Endothelial cell of umbilical vein (primary cell): ENCODE measurements around the gene GRIA1. TPM values are rescaled to one million over a fixed set of nuclear protein-coding genes. Genes with fewer than 3 reads are reported as not detected.

Experiments used
- BruUV-seq: library from RNA; stranded (reverse); fragments of 400-500 nt; replicated peaks from 2 replicates; lab custom pipeline; 2021; lab: Mats Ljungman, UMichigan
- CTCF ChIA-PET: fragments of 300-600, 350-600 bp; sonication (Branson Sonifier 250); formaldehyde crosslinking; loops from one replicate; lab custom pipeline; 2021; ENCODE audit warnings: antibody characterized with exemption, inconsistent platforms; lab: Charles Lee
- POLR2A ChIA-PET: fragments of 300-600, 350-600 bp; sonication (Branson Sonifier 250); formaldehyde crosslinking; loops from one replicate; lab custom pipeline; 2021; ENCODE audit warnings: antibody characterized with exemption, inconsistent platforms; lab: Charles Lee
- DNase-seq: peaks from one replicate; pipeline ENCODE4 v3.0.0-alpha.2; 2011; ENCODE audit warnings: low read depth, low spot score
- FAIRE-seq: peaks from 2 replicates; lab custom pipeline; 2011; peaks lifted over from hg19 to GRCh38; lab: Jason Lieb, UNC
- H2AFZ ChIP-seq: 2 replicates; pipeline ENCODE4 v1.6.0; 2012; ENCODE audit warnings: low read depth, low read length, control low read depth, inconsistent platforms
- H3K27ac ChIP-seq: 2 replicates; pipeline ENCODE4 v1.5.1; 2011; ENCODE audit warnings: low read depth, mild to moderate bottlenecking, control low read depth, low read length, moderate library complexity; ENCODE audit not compliant: insufficient read depth
- H3K27me3 ChIP-seq, 2 experiments: 2 replicates each; pipeline versions ENCODE4 v1.6.0 to v1.6.1; 2011; ENCODE audit warnings: low read length in 2 of 2, mixed read lengths in 1 of 2; ENCODE audit not compliant: control insufficient read depth in 2 of 2, insufficient read depth in 2 of 2
- H3K36me3 ChIP-seq, 2 experiments: 2 replicates in 1 of 2; 3 replicates in 1 of 2; pipeline ENCODE4 v1.5.1; 2011; ENCODE audit warnings: low read length in 2 of 2, mild to moderate bottlenecking in 1 of 2, moderate library complexity in 1 of 2; ENCODE audit not compliant: control insufficient read depth in 2 of 2, insufficient read depth in 2 of 2; ENCODE audit errors: extremely low read depth in 1 of 2
- H3K4me1 ChIP-seq: 3 replicates; pipeline ENCODE4 v1.5.1; 2011; ENCODE audit warnings: mild to moderate bottlenecking, low read length; ENCODE audit not compliant: control insufficient read depth, insufficient read depth; ENCODE audit errors: extremely low read depth
- H3K4me2 ChIP-seq: 2 replicates; pipeline ENCODE4 v1.6.1; 2011; ENCODE audit warnings: low read length, control low read depth, mixed read lengths; ENCODE audit not compliant: insufficient read depth
- H3K4me3 ChIP-seq, 3 experiments: fragments of 200-600 bp in 1 of 3; sonication (generic), shearing (Covaris generic) in 1 of 3; replicated peaks in 1 of 3; 2 replicates each; pipeline ENCODE4 v1.5.1; 2011 to 2016; ENCODE audit warnings: control low read depth in 3 of 3, low read length in 3 of 3, mild to moderate bottlenecking in 2 of 3, inconsistent platforms in 1 of 3, low read depth in 1 of 3, moderate library complexity in 1 of 3; ENCODE audit not compliant: insufficient read depth in 1 of 3
- H3K79me2 ChIP-seq: 2 replicates; pipeline ENCODE4 v1.6.0; 2012; ENCODE audit warnings: low read length, inconsistent platforms; ENCODE audit not compliant: control insufficient read depth, insufficient read depth
- H3K9ac ChIP-seq: replicated peaks from 2 replicates; pipeline ENCODE3; 2011; ENCODE audit warnings: low read length, control low read depth; ENCODE audit not compliant: insufficient read depth; ENCODE audit errors: extremely low read depth
- H3K9me1 ChIP-seq: replicated peaks from 3 replicates; pipeline ENCODE4 v1.6.0; 2011; ENCODE audit warnings: mild to moderate bottlenecking, low read length; ENCODE audit not compliant: control insufficient read depth, insufficient read depth; ENCODE audit errors: extremely low read depth
- H3K9me3 ChIP-seq: replicated peaks from 2 replicates; pipeline ENCODE4 v1.5.1; 2012; ENCODE audit warnings: low read length, inconsistent platforms; ENCODE audit not compliant: control insufficient read depth, insufficient read depth
- H4K20me1 ChIP-seq: replicated peaks from 2 replicates; pipeline ENCODE3; 2011; ENCODE audit warnings: mild to moderate bottlenecking, low read length; ENCODE audit not compliant: control insufficient read depth, insufficient read depth; ENCODE audit errors: extremely low read depth
- CTCF ChIP-seq, 2 donors: IDR thresholded peaks; 1 replicate in 1 of 2; 2 replicates in 1 of 2; pipeline ENCODE4 v1.5.1; 2011; ENCODE audit warnings: low read length in 2 of 2, mild to moderate bottlenecking in 2 of 2, moderate library complexity in 2 of 2, control low read depth in 1 of 2, inconsistent platforms in 1 of 2, low read depth in 1 of 2; ENCODE audit not compliant: insufficient read depth in 1 of 2; ENCODE audit errors: extremely low read depth in 1 of 2
- EZH2 ChIP-seq: IDR thresholded peaks from 2 replicates; pipeline ENCODE4 v1.6.1; 2012; ENCODE audit warnings: borderline replicate concordance, low read depth, mild to moderate bottlenecking, moderate library complexity, low read length, inconsistent platforms; ENCODE audit not compliant: severe bottlenecking
- FOS ChIP-seq: IDR thresholded peaks from 2 replicates; pipeline ENCODE4 v1.6.1; 2011; ENCODE audit warnings: mild to moderate bottlenecking, low read length, moderate library complexity, borderline replicate concordance; ENCODE audit not compliant: insufficient read depth
- GATA2 ChIP-seq: IDR thresholded peaks from 2 replicates; pipeline ENCODE4 v1.7.0; 2011; ENCODE audit warnings: low read depth, mild to moderate bottlenecking, moderate library complexity, mixed read lengths, low read length; ENCODE audit not compliant: insufficient read length, insufficient read depth
- JUN ChIP-seq: IDR thresholded peaks from 2 replicates; pipeline ENCODE4 v1.6.1; 2011; ENCODE audit warnings: borderline replicate concordance, low read depth; ENCODE audit not compliant: insufficient read length, insufficient read depth
- MAX ChIP-seq: IDR thresholded peaks from 2 replicates; pipeline ENCODE4 v1.6.1; 2011; ENCODE audit not compliant: insufficient read depth, insufficient read length
- MYC ChIP-seq: IDR thresholded peaks from one replicate; pipeline ENCODE4 v1.6.1; 2011; ENCODE audit warnings: mild to moderate bottlenecking, low read depth, low read length
- POLR2A ChIP-seq: IDR thresholded peaks from 2 replicates; pipeline ENCODE4 v1.6.1; 2012; ENCODE audit warnings: low read depth, mild to moderate bottlenecking, control low read depth, low read length
- POLR2AphosphoS5 ChIP-seq: IDR thresholded peaks from 2 replicates; pipeline ENCODE4 v1.6.1; 2012; ENCODE audit warnings: low read depth, mild to moderate bottlenecking, control low read depth, low read length, moderate library complexity; ENCODE audit not compliant: insufficient read depth
- dilution Hi-C: fragments of 300-500 bp; cut with MboI; formaldehyde crosslinking; loops from one replicate; pipeline ENCODE4 v1.15.0; 2019; ENCODE audit warnings: low sequenced_read_pairs; ENCODE audit not compliant: extremely low pct_ligation_motif_present
- intact Hi-C: fragments of 100-400 bp; cut with micrococcal nuclease; formaldehyde crosslinking; loops from one replicate; pipeline ENCODE4 v1.10.0; 2022
- polyA plus RNA-seq, 4 experiments: library from polyadenylated mRNA; depleted of rRNA in 3 of 4; stranded (reverse) in 3 of 4; unstranded in 1 of 4; fragments of >200 nt; gene quantifications; 2 replicates each; pipeline versions ENCODE4 v1.2.1 to v1.2.3, GENCODE V29; 2011 to 2012; ENCODE audit warnings: missing spikeins in 1 of 4
- total RNA-seq: library from RNA; stranded (reverse); gene quantifications from 2 replicates; pipeline ENCODE4 v1.2.3, GENCODE V29; 2021

The GRIA1 gene
- total and polyA plus RNA-seq, 2 donors (not counting 3 experiments of a cell fraction or from before 2014, with no cell fraction given): not detected

GRCh38 chr5:153636670-153637451, 146.4 kb downstream of the GRIA1 start:
- Histone ChIP-seq H3K4me3 (no peak overlapping the region), H3K27me3 (no peaks in the 10 kb centered on the region), H3K36me3 (no peaks in the 10 kb centered on the region), H3K79me2 (no peaks in the 10 kb centered on the region), H3K9ac (no peak overlapping the region), H3K4me1 (no peaks in the 10 kb centered on the region), H3K4me2 (no peak overlapping the region), H3K9me1 (no peaks in the 10 kb centered on the region), H4K20me1 (no peaks in the 10 kb centered on the region), H2AFZ (no peak overlapping the region), H3K27ac (no peak overlapping the region), H3K9me3 (no peaks in the 10 kb centered on the region)
- dilution Hi-C loops (no loop called here), intact Hi-C loops (no loop called here)
- ChIA-PET CTCF (interaction anchor here (0.7 kb wide), 1 partner anchor 8 kb away, joined by 3 read pairs; no protein-coding TSS in a partner anchor), POLR2A (no interaction called here)
- DNase-seq: no peak
- TF ChIP-seq JUN (no peak), POLR2AphosphoS5 (no peak), MAX (no peak), MYC (no peak), GATA2 (no peak), CTCF (IDR thresholded peaks at IDR 0.05; ENCODE audit: extremely low read depth in 1 of 2, insufficient read depth in 1 of 2, low read depth in 1 of 2, low read length in 2 of 2) (no peak), POLR2A (no peak), EZH2 (no peak), FOS (no peak)
- no TSS peak for BruUV-seq
- FAIRE-seq: no peak
